NCI-H2029 (cell line): Measurements from ENCODE around the gene KCNE3.

Source experiments
- DNase-seq: peaks from one replicate; lab custom pipeline; 2025; lab: John Stamatoyannopoulos, UW

The KCNE3 gene

DNA sequence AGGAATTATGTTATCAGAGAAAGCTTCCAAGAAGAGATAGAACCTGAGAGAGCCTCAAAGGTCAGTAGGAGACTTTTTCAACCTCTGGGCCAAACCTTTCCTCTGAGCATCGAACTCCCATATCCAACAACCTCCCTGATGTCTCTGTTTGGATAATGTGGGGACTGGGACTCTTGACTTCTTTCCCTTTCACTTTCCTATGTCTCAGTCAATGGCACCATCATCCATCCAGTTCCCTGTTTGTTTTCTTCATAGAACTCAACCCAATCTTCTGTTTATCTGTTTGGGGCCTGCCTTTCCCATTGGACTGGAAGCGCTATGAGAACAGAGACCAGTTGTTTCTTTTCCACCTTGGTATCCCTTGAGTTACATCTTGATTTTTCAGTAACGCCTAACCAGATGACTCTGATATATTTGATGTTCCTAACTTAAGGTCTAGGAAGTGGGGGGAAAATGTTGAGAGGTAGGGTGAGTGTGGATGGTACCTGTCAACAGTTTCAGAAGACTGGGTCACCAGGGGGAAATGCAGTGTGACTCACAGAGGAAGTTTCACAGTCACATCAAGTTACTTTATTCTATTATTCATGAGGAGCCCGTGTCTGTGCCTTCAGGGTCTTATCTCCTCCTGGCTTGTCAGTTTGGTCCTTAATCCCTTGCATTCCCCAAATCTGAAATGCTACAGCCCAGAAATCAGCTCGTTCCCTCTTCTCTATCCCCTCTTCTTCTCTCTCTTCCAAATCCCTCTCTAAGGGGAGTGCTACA, 4.5 kb upstream of the KCNE3 start:
- DNase-seq = no peak

DNA sequence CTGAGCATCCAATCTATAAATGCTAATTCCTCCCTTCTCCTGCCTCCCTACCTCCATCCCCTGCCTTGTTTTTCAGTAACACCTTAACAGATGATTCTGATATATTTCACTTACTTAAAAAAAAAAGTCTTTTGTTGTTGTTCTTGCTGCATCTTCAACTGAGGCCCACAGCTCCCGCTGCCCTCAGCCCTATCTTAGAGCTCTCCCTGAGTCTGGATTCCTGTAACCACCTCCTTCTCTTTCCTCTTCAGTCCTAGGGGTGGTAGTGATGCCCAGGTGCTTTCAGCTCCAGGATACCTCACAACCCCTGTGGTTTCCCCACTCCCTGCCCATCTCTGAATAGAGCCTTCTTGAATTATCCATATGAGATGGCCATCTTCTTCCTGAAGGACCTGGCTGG, 3.7 kb upstream of the KCNE3 start:
- no peak for DNase-seq

DNA sequence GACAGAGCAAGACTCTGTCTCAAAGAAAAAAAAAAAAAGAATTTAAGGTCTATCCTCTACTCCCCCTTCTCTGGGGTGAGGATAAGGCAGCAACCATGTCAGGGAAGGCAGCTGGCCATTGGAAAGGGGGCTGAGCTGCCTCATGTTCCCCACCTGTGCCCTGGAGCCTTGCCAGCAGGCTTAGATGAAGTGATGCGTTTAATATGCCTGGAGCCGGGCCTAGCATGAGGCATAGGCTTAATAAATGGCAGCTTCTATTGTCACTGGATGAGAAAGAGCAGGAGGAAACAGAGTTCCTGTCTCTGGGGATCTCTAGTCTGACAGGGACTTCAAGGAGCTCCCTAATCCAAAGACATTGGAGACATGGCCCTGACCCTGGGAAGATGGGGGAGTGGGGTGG, 3.2 kb upstream of the KCNE3 start:
- DNase-seq = peak; percentile 10

DNA sequence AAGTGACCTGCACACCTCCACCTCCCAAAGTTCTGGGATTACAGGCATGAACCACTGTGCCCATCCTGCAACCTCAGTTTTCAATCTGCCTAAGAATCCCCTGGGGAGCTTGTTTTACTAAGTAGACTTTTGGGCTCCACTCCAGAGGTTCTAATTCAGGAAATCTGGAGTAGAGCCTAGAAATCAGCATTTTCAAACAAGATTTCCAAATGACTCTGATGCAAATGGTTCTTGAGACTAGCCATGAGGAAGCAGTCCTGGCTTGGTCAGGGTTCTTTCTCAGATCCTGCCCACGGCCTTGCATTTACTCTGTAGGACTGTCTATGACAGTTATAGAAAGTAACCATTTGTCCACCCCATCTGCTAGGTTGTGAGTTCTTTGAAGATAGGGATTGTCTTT, 1.6 kb upstream of the KCNE3 start:
- DNase-seq = no peak

DNA sequence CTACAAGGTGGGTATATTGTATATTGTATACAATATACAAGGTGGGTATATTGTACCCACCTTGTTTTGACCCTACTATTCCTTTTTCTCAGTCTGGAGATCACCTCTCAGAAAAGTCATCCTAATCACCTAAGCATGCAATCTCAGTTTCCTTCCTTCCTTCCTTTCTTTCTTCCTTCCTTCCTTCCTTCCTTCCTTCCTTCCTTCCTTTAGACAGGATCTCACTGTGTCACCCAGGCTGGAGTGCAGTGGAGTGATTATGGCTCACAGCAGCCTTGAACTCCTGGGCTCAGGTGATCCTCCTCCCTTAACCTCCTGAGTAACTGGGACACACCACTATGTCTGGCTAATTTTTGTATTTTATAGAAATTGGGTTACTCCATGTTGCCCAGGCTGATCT, 1.2 kb upstream of the KCNE3 start:
- no peak for DNase-seq

DNA sequence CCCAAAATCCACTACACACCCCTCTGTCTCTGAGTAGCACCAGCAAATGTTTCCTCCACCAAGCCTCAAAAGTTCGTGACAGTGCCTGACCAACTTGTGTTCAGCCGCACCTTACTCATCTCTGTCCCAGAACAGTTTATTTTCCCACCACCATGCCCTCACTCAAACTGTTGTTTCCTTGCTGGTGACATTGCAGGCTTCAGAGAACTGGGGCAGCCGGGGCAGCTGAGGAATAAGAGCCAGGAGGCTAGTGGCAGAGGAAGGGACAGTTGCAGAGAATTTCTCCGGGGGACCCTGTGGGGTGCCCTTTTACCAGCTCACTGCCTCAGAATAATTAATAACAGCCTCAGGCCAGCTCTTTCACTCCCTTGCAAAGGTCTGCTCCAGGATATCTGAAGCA, 709 bp upstream of the KCNE3 start:
- DNase-seq = no peak

DNA sequence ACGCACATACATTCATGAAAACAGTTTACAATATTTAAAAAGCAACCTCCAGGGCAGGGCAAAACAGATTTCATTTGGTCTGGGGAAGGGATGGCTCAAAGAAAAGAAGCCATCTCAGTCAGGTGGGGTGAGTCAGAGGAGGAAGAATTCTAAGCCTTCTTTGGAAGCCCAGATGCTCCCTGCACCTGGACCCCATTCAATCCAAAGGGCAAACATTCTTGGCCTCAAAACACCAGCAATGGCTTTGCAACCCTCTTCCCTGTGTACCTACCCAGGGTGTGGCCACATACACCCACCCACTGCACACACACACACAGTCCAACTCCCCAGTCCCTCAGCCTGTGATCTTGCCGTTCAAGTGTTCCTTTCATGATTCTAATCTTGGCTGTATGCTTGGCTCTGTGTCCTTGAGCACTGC, 2.0 kb downstream of the KCNE3 start:
- no peak for DNase-seq

DNA sequence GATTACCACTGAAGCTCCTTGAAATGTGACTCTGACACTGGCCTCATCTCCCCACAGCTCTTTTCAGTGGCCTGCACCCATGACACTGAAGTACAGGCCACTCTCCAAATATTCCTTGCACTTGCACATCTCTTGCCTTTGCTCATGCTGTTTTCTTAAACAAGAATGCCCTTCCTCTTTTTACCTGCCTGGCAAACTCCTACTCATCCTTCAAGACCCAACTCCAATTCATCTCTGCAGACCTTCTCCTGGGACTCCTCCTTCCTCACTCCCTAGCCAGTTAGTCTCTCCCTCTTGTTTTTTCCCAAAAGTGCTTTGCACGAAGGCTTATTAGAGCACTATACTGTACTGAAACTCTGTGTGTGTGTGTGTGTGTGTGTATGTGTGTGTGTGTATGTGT, 2.6 kb downstream of the KCNE3 start:
- DNase-seq = no peak

DNA sequence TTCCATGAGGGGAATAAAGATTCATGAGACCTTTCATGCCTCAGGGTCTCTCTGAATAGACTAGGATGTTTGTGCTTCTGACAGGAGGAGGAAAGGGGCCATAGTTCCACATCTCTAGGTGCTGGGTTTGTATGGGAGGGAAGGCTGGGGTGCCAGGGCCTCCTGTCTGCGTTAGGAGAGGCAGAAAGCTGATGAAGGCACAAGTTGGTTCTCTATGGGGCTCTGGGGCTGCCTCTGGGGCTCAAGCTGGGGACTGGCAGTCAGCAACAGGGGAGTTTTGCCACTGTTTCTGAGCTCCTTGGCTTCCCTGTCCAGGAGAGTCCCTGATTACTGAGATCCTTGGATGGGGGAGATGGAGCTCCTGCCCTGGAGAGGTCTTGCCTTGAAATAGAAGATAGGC, 4.1 kb downstream of the KCNE3 start:
- no peak for DNase-seq

DNA sequence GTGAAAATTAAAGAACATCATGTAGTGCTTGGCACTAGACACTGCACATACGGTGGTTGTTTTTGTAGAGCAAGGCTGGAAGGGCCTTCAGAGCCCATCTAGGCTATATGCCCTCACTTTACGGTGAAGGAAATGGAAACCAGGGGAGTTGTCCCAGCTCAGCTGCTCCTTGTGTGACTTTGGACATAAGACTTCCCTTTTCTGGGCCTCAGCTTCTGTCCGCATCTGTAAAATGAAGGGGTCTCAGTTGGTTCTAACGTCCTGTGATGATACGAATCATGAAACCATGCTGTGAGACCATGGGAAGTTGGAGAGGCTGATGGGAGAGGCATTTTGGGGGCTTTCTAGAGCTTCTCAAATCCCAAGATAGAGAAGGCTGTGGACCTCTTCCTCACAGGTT, 4.7 kb downstream of the KCNE3 start:
- no peak for DNase-seq

DNA sequence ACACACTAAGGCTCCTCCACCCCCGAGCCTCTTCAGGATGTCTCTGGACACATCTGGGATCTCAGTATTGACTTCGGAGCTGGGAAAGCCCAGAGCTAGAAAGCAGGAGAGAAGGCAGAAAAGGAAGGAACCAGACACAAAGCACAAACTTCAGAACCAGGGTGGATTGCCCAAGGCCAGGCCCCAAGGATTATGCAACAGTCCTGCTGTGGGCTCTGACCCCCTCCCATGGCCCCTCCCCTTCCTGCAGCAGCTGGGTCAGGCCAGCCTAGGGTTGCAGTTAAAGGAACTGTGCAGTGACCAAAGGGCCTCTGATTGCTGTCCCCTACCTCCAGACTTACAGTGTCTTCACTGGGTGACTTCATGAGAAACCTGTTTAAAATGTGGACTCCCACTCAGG, 5.3 kb downstream of the KCNE3 start:
- DNase-seq = no peak

DNA sequence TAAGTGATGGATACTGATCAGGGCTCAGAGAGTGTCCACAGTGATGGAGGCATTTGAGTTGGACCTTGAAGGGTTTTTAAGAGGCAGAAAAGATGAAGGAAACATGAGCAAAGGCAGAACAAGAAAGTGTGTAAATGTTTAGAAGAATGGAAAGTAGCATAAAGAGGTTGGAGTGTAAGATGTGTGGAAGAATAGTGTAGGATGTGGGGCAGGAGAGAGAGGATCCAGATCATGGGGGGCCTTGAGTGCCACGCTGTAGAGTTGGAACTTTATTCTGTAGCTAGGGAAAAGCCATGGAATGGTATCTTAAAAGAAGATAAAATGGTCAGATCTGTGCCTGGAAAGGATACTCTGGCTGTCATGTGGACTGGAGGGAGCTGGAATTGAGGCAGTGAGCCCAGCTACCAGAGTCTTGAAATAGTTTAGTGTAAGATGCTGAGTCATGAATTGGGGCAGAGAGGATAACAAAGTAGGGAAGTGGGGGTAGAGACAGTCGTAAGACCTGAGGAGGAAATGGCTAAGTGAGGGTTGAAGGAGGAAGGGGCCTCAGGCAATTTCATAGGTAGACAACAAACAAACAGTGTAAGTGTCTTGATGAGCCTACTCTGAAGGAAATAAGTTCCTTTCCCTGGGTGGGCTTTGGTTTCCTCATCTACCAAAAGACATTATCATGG, 6.7 kb downstream of the KCNE3 start:
- DNase-seq = no peak

DNA sequence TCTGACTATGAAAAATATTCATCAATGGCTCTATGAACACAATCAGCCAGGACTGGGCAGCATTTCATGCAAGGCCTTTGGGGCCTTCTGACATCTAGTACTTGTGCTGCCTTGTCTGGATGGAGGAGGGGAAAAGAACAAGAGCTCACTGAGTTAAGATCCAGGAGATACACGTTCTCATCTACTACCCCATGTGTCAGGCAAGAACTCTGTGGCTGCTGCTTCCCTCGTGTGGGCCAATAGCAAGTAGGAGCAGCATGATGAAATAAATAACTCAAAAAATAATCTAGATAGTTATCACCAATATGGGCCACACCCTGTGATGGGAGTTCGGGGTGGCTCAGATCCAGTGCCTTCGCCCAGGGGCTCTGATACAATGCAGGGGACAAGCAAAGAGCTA, 7.3 kb downstream of the KCNE3 start:
- DNase-seq = no peak

DNA sequence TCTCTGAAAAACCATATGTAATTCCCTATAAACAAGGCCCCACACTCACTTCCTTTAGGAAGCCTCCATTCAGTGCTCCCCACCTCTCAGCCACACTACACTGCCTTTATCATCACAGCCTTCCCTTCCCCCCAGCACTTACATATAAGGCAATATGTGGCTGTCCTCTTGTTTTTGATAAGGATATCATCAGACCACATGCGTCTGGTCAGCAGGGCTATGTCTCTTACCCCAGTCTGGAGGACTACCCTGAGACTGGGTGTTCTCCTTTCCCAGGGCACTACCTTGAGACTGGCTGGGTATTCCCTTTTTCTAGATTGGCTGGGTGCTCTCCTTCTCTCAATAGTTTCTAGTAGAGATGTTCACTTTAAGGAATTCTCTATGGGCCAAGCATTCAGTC, 7.8 kb downstream of the KCNE3 start:
- DNase-seq = no peak

DNA sequence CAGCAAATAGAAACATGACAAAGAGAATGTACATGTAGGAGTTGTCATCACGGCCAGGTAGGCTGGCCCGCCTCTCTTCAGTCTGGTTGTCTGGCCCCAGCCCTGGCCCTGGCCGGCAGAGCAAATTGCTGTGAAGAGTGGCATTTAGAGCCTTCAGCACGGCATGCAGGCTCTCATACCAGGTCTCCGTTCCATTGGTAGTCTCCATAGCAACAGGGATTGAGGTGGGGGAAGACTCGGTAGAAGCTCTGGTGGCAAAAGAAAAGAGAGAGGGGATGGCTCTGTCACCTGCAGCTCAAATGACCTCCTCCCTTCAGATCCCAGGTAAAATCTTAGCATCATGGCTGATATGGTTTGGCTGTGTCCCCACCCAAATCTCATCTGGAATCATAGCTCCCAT, 10.0 kb downstream of the KCNE3 start:
- no peak for DNase-seq

DNA sequence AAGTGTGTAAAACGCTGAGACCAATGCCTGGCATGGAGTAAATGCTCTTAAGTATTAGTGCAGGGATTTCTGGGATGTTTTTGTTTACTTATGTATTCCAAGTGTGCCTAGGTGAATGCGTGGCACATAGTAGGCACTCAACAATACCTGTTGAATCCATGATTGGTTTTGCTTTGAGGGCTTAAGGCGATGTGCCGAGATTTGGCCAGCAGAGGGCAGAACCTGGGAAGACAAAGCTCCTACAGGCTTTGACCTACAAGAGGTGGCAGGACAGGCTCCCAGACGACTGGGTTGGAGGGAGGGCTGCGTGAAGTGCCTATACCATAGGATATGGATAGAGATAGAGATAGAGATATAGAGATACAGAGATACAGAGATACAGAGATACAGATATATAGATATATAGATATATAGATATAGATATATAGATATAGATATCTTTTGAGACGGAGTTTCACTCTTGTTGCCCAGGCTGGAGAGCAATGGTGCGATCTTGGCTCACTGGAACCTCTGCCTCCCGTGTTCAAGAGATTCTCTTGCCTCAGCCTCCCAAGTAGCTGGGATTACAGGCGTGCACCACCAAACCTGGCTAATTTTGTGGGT, 13.9 kb downstream of the KCNE3 start:
- peak; percentile 73 for DNase-seq

DNA sequence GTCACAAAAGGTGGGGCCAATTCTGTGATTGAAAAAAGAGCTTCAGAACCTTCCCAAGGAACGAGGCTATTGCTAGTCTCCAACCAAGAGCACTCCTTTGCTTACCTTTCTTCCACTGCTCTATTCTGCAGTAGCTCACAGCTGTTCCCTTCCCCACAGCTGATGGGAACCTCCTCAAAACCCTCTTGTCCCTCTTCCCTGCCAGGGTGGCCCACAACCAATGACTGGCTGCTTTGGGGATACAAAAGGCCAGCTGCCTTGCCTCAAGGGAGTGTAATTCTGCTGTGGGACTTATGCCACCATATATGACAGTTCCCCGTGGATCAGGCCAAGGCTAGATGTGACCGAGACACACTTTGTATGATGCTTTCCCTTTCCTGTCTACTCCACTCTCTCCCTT, 15.0 kb downstream of the KCNE3 start:
- no peak for DNase-seq

DNA sequence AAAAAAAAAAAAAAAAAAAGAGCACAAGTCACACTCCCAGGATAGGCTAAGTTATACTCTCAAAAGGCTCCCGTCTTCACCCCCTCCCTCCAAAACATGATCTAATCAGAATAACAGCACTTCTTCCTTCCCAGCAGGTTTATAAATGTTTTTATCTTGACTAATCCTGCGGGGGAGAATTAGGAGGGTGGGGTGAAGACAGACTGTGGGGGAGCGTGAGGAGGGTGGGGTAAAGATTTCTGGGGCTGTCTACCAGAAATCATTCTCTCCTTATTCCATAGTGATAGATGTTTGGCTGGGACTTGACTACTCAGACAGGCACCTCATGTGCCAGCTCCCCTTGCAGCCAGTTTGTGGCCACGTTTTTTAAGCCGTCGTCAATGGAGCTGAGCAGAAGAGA, 17.0 kb downstream of the KCNE3 start:
- no peak for DNase-seq

DNA sequence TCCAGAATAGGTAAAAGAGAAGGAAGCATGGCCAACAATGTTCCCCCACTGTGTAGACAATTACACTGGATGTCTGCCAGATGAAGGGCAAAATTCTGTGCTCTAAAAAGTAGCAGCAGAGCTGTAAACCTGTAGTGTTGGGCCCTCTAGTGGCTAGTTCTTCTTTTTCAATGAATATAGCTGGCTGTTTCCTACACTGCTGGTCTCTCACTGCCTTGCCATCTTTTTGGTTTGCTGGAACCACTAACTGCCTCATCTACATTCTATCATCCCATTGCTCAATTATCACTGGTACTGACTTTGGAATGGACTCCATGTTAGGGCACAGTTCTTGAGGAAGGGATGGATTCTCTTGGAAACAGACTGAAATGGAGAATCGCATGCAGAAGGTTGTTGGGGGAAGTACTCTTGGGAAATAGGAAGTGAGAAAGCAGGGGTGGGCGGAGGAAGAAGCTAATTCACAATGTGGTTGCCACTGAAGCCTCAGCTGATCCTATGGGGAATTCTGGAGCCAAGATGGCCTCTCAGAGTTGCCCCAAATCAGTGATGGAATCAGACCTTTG, 17.9 kb downstream of the KCNE3 start:
- peak; percentile 86 for DNase-seq

DNA sequence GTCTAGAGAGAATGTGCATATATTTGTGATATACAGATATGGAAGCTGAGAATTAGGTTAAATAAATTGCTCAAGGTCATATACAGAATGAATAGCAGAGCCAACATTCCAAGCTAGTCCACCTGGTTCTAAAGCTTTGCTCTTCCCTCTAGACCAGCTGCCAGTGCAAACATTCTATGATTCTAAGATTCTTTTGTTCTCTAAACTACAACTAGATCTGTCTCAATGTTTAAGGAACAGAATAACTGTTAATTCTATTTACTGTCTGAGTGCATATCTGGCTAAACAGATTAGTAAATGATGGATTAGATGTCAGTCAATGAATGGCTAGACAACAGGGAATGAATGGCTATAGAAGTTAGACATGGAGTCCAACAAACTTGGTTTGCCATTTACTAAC, 19.6 kb downstream of the KCNE3 start:
- DNase-seq = no peak

DNA sequence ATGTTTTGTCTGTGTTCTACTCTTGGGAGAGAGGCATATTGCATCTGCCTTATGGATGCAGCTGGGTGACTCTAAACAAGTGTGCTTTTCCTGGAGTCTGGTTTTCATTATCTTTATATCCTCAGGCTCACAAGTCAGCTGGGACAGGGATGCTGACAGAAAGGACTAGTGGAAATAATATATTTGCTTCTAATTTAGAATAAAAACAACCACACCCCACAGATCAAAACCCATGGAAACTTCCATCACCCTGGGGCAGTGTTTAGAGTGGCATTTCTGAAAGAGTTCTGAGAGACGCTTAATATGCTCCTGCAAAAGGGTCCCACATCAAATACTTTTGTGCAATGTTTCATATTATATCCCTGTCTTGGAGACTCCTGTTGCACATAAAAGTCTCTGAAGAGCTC, 20.8 kb downstream of the KCNE3 start:
- no peak for DNase-seq

DNA sequence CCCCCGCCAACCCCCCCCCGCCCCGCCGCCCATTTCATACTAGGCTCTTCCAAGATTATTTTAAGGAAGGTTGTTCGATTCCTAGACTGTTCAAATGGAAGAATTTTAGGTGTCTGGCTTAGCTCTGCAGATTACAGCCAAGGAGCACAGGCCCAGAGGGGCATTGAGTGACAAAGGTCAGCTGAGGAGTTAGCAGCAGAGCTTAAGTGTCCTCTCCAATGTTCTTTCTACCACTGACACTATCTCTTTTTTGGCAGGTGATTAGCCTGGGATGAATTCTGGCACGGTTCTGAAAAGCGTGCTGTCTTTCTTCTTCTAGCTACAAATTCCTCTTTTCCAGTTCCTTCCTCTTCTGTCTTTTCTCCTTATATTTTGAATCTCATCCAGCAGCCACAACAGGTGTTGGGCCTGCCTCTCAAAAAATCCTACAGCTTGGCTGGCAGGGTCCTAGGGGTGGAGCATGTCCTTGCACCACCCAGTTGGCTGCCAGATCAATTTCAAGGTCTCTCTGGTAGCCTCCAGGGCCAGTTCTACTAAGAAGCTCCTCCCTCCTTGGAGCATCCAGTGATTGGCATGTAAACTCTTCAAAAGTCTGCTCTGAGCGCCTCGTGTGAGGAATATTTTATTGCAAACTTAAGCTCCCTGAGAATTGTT, 23.0 kb downstream of the KCNE3 start:
- DNase-seq = peak; percentile 87
